Kidney tubule cell (primary cell): Measurements from ENCODE around the gene RBM8A.

ENCODE experiments used
- DNase-seq: peaks from one replicate; pipeline ENCODE4 v3.0.0-alpha.2; 2018; ENCODE audit warnings: low spot score

RBM8A gene

DNA sequence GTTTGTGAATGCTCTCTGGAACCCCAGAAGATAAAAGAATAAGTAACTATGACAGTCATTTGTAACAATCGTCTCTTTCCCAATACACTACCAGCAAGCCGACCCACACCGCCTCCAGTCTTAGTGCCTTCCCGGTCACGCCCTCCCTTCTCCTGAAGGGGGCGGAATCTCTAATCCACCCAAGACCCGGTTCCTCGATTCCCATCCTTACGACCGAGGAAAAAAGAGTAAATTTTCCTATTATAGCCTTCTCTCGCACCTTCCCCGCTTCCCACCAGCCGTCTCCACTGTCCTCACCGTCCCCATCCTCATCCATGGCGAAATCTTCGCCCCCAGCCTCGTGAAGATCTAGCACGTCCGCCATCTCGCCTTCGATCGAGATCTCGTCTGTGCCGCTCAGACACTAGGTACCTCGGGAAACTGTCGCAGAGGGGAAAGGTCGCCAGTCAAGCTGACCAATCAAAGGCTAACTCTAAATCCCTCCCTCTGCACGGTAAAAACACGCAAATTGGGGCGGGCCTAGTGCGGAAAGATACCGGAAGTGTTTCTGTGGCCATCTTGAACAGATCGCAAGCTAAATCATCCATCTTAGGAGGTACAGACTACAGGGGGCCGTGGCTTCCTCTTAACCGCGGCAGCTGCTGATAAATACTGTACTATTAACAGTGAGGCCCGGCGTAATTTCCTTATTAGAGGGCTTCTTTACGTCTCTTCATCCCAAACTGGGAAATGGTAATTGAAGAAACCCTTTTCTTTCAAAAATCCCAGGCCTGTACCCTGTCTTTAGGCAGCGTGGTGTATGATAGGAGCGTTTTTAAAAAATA is at the start of gene RBM8A:
Gene RBM8A (minus strand): TSS at position 422 of the 824 bp plus-strand sequence. CDS start 58 bp downstream, at position 364.
- DNase-seq: peak; percentile 98

DNA sequence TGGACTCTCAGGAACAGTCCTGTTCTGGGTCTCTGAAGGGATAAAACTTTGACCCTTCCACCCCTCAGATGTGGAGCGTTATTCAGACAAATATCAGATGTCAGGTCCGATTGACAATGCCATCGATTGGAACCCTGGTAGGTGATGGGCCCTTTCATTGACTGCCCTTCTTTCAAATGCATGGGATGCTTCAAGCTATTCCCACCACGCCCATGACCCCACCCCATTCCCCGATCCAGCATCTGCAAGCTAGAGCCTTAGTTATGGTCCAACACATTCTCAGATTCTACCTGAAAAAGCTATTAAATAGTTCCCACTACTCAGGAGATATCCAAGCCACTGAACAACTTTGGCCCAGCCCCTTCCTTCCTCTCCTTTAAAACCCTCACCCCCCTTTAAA is 49.7 kb upstream of the RBM8A start:
- no peak for DNase-seq

GRCh38 chr1:145975216-145975615 is 47.9 kb upstream of the RBM8A start:
- DNase-seq: no peak

GRCh38 chr1:145974721-145975120 is 47.4 kb upstream of the RBM8A start:
- DNase-seq: no peak

DNA sequence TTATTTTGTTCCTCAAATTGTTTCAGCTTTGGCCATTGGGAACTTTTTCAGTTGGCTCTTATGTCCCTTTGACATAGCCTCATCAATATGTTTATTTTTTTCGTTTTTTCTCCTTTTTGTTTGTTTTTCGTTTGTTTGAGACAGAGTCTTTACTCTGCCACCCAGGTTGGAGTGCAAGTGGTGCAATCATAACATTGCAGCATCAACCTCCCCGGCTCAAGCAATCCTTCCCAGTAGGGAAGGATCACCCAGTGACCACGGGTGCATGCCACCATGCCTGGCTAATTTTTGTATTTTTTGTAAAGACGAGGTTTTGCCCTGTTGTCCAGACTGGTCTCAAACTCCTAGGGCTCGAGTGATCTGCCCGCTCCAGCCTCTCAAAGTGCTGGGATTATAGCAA is 45.3 kb upstream of the RBM8A start:
- no peak for DNase-seq

DNA sequence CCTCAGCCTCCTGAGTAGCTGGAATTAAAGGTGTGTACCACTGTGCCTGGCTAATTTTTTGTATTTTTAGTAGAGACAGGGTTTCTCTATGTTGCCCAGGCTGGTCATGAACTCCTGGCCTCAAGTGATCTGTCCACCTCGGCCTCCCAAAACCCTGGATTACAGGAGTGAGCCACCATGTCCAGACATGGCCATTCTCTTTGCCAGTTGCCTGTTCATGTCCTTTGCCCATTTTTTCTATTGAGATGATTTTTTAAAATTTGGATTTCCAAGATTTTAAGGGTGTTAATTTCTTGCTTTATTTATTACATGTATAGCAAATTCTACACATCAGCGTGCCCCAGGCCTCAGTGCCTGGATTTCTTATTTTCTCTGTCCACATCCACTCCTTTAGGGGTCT is 40.0 kb upstream of the RBM8A start:
- no peak for DNase-seq

DNA sequence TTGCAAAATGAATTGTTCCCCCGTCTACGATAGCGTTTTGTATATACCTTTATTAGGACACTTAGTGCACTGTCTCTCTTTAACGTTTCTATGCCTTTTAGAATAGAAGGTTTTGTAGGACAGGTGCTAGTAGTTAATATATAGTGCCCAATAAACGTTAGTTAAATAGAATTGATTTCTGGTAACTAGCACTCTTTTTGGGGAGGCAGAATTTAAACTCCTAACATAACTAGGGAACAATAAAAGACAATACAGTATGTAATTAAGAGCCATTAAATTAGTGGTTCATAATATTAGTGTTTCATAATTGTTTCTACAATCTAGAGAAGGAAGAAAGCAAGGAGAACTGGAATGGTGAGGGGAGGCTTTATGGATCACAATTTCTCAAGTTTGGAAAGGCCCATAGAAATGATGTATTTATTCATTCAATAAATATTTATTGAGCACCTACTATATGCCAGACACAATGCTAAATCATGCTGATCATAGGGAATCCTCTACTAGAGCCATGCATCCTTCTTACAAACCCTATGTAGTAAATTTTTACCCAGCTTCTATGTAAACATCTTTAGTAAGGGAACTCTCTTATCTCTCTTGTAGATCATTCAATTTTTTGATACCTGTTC is 37.9 kb upstream of the RBM8A start:
- DNase-seq: no peak

- DNase-seq: peak; percentile 97
Observed at GRCh38 chr1:145964328-145965118, 37.2 kb upstream of the RBM8A start, which contains the start of the genes ANKRD34A and POLR3GL. Gene ANKRD34A, minus strand, starts transcription at chr1:145964575. Its CDS starts 2,816 bp downstream, at chr1:145961759. Gene POLR3GL, plus strand, starts transcription at chr1:145964690. Its CDS starts 10,176 bp downstream, at chr1:145974866.

- peak; percentile 83 for DNase-seq
Observed at GRCh38 chr1:145963265-145964019, 36.2 kb upstream of the RBM8A start.

- DNase-seq: no peak
Observed at GRCh38 chr1:145962157-145963102, 35.1 kb upstream of the RBM8A start.

- no peak for DNase-seq
Observed at GRCh38 chr1:145961425-145962156, 34.3 kb upstream of the RBM8A start.

- no peak for DNase-seq
Observed at GRCh38 chr1:145961109-145961424, 33.8 kb upstream of the RBM8A start.

DNA sequence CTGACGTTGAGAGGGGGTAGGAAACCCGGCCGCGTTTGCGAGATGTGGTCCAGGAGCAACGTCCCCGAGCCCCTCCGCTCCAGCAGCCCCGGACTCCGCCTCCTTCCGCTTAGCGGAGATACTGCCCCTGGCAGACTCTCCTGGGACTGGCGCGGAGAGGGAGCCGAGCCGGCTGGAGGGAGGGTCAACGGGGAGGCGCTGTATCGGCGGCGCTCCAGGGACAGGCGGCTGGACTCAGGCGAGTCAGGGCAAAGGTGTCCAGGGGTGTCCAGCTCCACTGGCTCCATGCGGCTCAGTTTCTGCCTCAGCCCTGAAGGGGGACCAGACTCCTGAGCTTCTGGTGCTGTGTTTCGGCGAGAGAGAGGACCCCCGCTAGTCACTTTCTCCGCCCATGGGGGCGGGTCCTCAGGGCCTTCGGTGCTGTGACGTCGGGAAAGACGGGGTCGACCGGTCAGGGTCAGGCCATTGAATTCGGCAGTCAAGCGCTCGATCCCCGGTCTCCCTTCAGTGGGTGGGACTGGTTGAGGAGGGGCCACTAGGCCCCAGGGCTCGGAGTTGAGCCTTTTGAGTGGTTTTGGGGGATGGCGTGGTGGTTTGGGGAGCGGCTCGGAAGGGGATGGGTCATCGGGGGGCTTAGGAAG is 33.3 kb upstream of the RBM8A start:
- peak; percentile 59 for DNase-seq

- DNase-seq: no peak
Observed at GRCh38 chr1:145959957-145960467, 32.7 kb upstream of the RBM8A start.

- DNase-seq: no peak
Observed at GRCh38 chr1:145959333-145959732, 32.0 kb upstream of the RBM8A start.

- no peak for DNase-seq
Observed at GRCh38 chr1:145958734-145959133, 31.4 kb upstream of the RBM8A start.

DNA sequence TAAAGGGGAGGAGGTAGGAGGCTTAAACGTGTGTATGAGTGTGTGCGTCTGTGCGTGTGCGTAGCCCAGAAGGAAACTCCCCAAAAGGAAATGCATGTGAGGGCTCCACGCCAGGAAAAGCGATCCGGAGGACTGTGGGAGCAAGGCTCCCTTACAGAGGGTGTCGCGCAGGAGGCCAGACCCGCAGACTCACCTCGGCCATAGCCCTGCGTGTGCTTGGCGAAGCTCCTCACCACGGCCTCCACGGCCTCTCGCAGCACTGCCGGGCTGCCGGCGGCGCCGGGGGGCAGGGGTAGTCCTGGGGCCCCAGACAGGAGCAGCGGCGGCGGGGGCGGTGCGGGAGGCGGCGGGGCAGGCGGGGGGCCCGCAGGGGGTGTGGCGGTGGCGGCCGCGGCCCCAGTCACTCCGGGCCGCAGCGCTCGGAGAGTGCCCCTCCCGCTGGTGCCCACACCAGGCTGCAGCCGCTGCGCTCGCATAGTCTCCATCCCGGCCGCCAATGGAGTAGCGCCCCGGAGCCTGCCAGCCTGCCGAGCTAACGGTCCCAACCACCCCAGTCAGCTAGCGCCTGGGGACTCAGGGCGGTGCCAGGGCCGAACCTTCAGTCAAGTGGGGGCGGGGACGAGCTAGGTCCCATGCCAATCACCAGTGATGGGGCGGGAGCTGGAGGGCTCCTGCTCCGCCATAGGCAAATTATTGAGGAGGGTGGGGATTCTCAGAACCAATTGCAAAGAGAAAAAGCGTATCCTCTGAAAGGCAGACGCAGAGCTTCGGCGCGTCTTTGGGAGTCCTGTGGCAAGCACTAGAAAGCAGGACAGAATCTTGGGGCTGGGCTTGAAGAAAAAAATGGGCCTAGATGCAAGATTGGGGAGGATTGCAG is 30.4 kb upstream of the RBM8A start, which contains the start of gene LIX1L:
Gene LIX1L (minus strand): TSS at position 575 of the 877 bp plus-strand sequence. CDS start 90 bp downstream, at position 485.
- DNase-seq: peak; percentile 95

DNA sequence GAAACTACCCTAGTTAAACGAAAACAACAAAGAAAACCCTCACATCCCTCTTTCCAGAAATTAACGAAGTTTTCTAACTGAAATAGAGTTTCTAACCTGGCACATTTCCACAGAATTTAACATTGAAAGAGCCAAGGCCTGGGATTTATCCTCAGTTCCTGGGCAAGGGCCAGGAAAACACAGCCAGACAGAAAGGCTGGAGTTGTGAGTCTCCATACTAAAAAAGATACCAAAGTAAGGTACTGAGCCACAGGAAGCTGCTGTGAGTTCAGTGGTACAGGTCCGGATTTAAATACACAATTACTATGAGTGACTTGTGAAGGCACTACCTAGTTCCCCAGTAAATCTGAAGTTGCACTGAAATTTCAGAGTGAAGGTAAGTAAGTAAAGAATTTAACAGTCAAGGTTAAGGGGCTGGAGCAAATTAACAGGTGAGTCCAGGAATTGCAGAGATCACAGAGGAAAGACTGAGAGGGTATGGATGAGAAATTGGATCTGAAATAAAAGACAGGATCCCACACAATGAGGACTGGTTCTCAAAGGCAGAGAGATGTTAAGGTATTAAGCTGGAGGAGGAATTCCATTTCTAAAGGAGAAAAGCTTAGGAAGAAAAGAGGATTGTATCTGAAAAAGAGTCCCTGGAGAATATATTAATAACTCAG is 29.6 kb upstream of the RBM8A start:
- DNase-seq: no peak
